ENCODE measurements around the gene HLA-DRB5.
"Not testable (repeated sequence)": the region's sequence is repeated elsewhere in the genome, so short reads cannot be mapped to it uniquely, and the experiment has no call there.

HLA-DRB5 gene

DNA sequence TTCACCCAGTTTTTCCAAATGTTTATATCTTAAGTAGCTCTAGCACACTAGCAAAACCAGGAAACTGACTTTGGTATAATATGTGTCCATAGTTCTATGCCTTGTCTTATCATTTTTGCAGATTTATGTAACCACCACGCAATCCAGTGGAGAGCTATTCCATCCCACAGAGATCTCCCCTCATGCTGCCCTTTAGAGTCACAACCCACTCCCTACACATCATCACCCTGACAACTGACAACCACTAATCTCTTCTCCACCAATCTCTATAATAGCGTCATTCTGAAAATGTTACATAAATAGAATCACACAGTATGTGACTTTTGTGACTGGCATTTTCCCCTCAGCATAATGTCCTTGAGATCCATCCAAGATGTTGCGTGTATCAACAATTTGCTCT, 29.1 kb downstream of the HLA-DRB5 start:
- no peak for DNase-seq (ENCODE audit: low read depth)

DNA sequence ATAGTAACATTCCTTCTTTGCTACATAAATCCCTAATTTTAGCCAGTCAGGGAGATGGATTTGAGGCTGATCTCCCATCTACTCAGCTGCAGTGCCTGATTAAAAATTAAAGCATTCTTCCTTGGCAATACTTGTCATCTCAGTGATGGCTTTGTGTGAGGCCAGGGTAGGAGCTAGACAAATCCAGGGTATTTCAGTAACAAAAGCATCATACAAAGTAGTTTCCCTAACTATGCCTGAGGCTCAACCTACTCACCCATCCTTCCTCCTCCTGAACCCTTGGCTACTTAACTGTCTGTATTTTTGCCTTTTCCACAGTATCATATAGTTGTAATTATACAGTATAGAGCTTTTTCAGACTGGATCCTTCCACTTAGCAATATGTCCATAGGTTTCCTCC, 37.7 kb downstream of the HLA-DRB5 start:
- DNase-seq (ENCODE audit: low read depth) = no peak

- DNase-seq (ENCODE audit: low read depth) = no peak
These were observed 38.4 kb downstream of the HLA-DRB5 start for GRCh38 chr6:32491700-32492099.

DNA sequence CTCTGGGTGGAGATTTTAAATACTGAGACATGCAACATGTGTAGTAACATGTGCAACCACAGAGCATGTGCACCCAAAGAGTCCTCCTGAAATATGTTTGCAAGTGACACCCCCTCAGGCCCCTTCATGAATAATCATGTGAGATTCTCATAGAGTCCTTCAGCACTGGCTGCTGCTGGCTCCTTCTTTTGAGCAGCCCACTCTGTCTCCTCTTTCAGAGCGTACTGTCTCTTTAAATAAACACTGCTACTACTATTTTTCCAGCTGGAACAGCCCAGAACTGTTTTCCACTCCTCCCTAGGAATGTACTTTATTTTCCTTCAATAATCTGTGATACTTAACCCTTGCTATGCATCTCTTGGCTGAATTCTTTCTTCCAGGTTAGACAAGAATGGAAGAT, 42.0 kb downstream of the HLA-DRB5 start:
- DNase-seq (ENCODE audit: low read depth) = no peak

DNA sequence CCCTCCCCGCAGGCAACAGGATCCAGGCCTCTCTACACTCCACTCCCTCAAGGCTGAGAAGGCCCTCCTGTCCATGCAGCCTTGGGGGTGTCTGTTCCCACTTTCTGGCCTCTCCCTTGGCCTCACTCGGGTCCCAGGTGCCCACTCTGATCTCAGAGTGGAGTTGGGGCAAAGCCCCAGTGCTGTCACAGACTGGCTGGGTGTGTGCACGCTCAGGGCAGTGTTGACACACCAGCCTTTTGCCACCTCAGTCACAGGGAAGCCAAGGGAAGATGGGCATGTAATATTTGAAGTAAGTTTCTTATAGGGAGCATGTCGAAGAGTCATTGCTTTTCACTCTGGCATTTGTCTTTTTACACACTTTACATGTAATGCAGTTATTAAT, 45.5 kb downstream of the HLA-DRB5 start:
- no peak for DNase-seq (ENCODE audit: low read depth)

DNA sequence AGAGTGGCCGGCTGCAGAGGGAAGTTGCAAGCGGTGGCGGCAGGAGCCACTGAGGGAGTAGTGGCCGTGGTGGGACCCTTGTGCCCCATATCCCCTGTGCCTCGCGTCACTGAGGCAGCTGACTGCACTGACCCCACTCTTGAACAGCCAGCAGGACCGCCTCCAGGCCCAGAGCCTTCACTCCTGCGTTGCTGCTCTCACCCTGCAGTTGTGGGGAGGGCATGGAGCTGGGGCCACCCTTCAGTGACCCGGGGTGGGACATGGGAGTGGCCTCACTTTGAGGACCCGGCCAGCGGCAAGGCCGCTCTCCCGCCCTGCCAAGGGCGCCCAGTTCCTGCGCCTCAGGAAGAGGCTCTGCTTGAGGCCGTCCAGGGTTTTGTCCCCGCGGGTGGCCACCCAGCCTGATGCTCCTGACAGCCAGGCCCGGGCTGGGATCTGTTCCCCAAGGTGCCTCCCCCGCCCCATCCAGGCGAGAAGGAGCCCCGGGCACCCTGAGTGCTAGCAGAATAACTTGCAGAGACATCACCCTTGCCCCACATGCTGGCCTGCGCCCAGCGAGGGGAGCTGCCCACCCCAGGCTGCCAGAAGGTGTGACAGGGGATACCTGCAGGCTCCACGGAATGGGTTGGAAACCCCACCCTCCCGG, 46.0 kb downstream of the HLA-DRB5 start:
- DNase-seq (ENCODE audit: low read depth) = no peak

GRCh38 chr6:32475392-32476206, 54.5 kb downstream of the HLA-DRB5 start:
- no peak for DNase-seq (ENCODE audit: low read depth)

- DNase-seq (ENCODE audit: low read depth) = not testable (repeated sequence)
These were observed 56.4 kb downstream of the HLA-DRB5 start for GRCh38 chr6:32473376-32474348.

DNA sequence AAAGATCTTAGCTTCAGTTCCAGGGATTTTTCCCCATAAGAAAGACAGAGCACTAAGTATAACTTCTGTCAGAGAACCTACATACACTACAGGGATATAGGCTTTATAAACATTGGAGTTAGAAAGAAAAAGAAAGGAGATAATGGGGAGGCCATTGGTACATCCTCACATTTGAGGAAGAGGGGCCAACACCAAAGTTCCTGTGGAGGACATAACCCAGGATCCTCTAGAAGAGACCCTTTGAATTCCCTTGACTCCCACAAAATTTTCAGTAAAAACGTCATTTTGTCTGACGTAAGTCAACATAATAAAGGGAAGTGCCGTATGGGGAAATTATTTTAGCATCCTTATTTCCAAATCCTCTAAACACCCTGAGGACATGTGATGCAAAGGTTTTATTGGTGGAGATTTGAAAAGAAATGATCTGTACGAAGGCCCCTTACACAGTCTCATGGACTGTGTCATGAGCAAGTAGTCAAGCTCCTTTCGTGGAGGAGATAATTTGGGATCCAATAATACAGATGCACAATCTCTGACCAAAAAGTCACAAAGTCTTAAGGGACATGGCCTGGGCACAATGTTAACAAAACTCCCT, 57.2 kb downstream of the HLA-DRB5 start:
- no peak for DNase-seq (ENCODE audit: low read depth)

DNA sequence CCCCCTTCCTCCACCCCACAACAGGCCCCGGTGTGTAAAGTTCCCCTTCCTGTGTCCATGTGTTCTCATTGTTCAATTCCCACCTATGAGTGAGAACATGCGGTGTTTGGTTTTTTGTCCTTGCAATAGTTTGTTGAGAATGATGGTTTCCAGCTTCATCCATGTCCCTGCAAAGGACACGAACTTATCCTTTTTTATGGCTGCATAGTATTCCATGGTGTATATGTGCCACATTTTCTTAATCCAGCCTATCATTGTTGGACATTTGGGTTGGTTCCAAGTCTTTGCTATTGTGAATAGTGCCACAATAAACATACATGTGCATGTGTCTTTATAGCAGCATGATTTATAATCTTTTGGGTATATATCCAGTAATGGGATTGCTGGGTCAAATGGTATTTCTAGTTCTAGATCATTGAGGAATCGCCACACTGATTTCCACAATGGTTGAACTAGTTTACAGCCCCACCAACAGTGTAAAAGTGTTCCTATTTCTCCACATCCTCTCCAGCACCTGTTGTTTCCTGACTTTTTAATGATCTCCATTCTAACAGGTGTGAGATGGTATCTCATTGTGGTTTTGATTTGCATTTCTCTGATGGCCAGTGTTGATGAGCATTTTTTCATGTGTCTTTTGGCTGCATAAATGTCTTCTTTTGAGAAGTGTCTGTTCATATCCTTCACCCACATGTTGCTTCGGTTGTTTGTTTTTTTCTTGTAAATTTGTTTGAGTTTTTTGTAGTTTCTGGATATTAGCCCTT, 62.2 kb downstream of the HLA-DRB5 start:
- DNase-seq (ENCODE audit: low read depth) = not testable (repeated sequence)

Measured in stimulated activated CD8-positive, alpha-beta memory T cell treated with anti-CD3 and anti-CD28 coated beads, Interleukin-4, amount 100 ng/mL, for 24 hours (primary cell).